A549 treated with Mapracorat at 1 μM for 4 hours (cell line): Measurements from ENCODE around the gene ARPC5L. TPM values are rescaled to one million over a fixed set of nuclear protein-coding genes. Genes with fewer than 3 reads are reported as not detected.

ENCODE experiments used
- total RNA-seq: library from RNA; stranded (reverse); fragments of 200-300 nt; extraction: Qiagen RNA extraction; gene quantifications from 5 replicates; pipeline ENCODE4 v1.2.3, GENCODE V29; 2022

Gene ARPC5L
- 58.9 to 83.2 TPM (median 70.0 TPM) in 5 replicates for total RNA-seq

GRCh38 chr9:124861342-124862229 lies at the start of gene ARPC5L, which contains the start of gene RPL35:
Gene ARPC5L (plus strand): TSS chr9:124862130. CDS start chr9:124869291, 7,161 bp downstream.
Gene RPL35 (minus strand): TSS chr9:124861957. CDS start chr9:124861912, 45 bp downstream.

GRCh38 chr9:124852829-124853531 lies 8.9 kb upstream of the ARPC5L start, which contains the start of gene WDR38:
Gene WDR38 (plus strand): TSS chr9:124853460. CDS start chr9:124853532, 72 bp downstream.

Other genes with a start within 250 kb of the ARPC5L start
- 1.5 to 2.1 TPM (median 1.8 TPM) in 5 replicates for gene NR6A1, start 90.8 kb upstream of the ARPC5L start, total RNA-seq
- 19.1 to 31.2 TPM (median 27.9 TPM) in 5 replicates for gene OLFML2A, start 85.0 kb upstream of the ARPC5L start, total RNA-seq
- 0.11 to 0.15 TPM (median 0.13 TPM) in 4 of 5 replicates, not detected in the other for gene WDR38, start 8.7 kb upstream of the ARPC5L start, total RNA-seq
- gene RPL35, start 173 bp upstream of the ARPC5L start, total RNA-seq, result 2,829 to 3,261 TPM (median 2,904 TPM) in 5 replicates
- gene GOLGA1, start 79.0 kb downstream of the ARPC5L start, total RNA-seq, result 9.9 to 11.4 TPM (median 10.8 TPM) in 5 replicates